Activated B cell treated with CpG ODN at 0.5 μM for 24 hours (primary cell): ENCODE data around the gene CLMP. TPM values are rescaled to one million over a fixed set of nuclear protein-coding genes. Genes with fewer than 3 reads are reported as not detected.
"Not testable (repeated sequence)": the region's sequence is repeated elsewhere in the genome, so short reads cannot be mapped to it uniquely, and the experiment has no call there.

Experiments used
- ATAC-seq: fragments of 200-7000 bp; cut with Tn5 transposase; one replicate; pipeline ENCODE4 v1.10.0; 2021; ENCODE audit warnings: low read depth, mild to moderate bottlenecking, moderate library complexity
- CTCF ChIA-PET: fragments of 350-600 bp; sonication (Branson Sonifier 250); formaldehyde crosslinking; loops from one replicate; lab custom pipeline; 2021; ENCODE audit warnings: antibody characterized with exemption; lab: Charles Lee
- POLR2A ChIA-PET: fragments of 350-600 bp; sonication (Branson Sonifier 250); formaldehyde crosslinking; loops from one replicate; lab custom pipeline; 2021; ENCODE audit warnings: antibody characterized with exemption; lab: Charles Lee
- DNase-seq: peaks from one replicate; pipeline ENCODE4 v3.0.0; 2022
- H3K27ac Mint-ChIP-seq: one replicate; pipeline ENCODE4 v1.8.0; 2020; ENCODE audit warnings: mixed read lengths
- H3K27me3 Mint-ChIP-seq: one replicate; pipeline ENCODE4 v1.8.0; 2021; ENCODE audit warnings: mixed read lengths
- H3K36me3 Mint-ChIP-seq: one replicate; pipeline ENCODE4 v1.8.0; 2021; ENCODE audit warnings: low read depth, mixed read lengths
- H3K4me1 Mint-ChIP-seq: one replicate; pipeline ENCODE4 v1.8.0; 2021; ENCODE audit warnings: mixed read lengths
- H3K4me3 Mint-ChIP-seq: one replicate; pipeline ENCODE4 v1.8.0; 2020; ENCODE audit warnings: mild to moderate bottlenecking, mixed read lengths
- H3K9me3 Mint-ChIP-seq: one replicate; pipeline ENCODE4 v1.8.0; 2020; ENCODE audit warnings: mixed read lengths
- CTCF ChIP-seq: fragments of 200-600 bp; IDR thresholded peaks from one replicate; pipeline ENCODE4 v1.8.0; 2022; ENCODE audit warnings: antibody characterized with exemption, mild to moderate bottlenecking
- intact Hi-C: fragments of 100-400 bp; cut with micrococcal nuclease; formaldehyde crosslinking; loops from one replicate; pipeline ENCODE4 v1.15.1; 2024
- total RNA-seq: library from RNA; stranded (reverse); gene quantifications from 2 replicates; pipeline ENCODE4 v1.2.3, GENCODE V29; 2022

CLMP gene
- total RNA-seq, 1 donor from 2014 or later = not detected

- CTCF ChIA-PET = no interaction called here
- POLR2A ChIA-PET = no interaction called here
- Mint-ChIP-seq H3K27ac (no peak overlapping the region), H3K9me3 (peaks cover 3% of the 10 kb centered on the region), H3K36me3 (no peaks in the 10 kb centered on the region), H3K27me3 (peaks cover 6% of the 10 kb centered on the region), H3K4me1 (no peaks in the 10 kb centered on the region), H3K4me3 (no peak overlapping the region)
- intact Hi-C loops = no loop called here
- no peak for TF ChIP-seq CTCF
- ATAC-seq (no peak), DNase-seq (no peak)
Observed at GRCh38 chr11:123159183-123159857, 35.7 kb downstream of the CLMP start.

- no peak for DNase-seq
- H3K27ac Mint-ChIP-seq = no peak overlapping the region
- H3K36me3 Mint-ChIP-seq = no peaks in the 10 kb centered on the region
- ChIA-PET CTCF (no interaction called here), POLR2A (no interaction called here)
- no peak for TF ChIP-seq CTCF
- no peaks in the 10 kb centered on the region for H3K4me1 Mint-ChIP-seq
- ATAC-seq = no peak
- H3K9me3 Mint-ChIP-seq = peaks cover 3% of the 10 kb centered on the region
- intact Hi-C loops = no loop called here
- no peak overlapping the region for H3K4me3 Mint-ChIP-seq
- H3K27me3 Mint-ChIP-seq = peaks cover 8% of the 10 kb centered on the region
Observed at GRCh38 chr11:123158033-123159003, 36.7 kb downstream of the CLMP start.

- intact Hi-C loops = no loop called here
- Mint-ChIP-seq H3K36me3 (no peaks in the 10 kb centered on the region), H3K4me1 (no peaks in the 10 kb centered on the region), H3K27me3 (peaks cover 17% of the 10 kb centered on the region), H3K9me3 (peaks cover 3% of the 10 kb centered on the region), H3K4me3 (no peak overlapping the region), H3K27ac (no peak overlapping the region)
- CTCF ChIA-PET = no interaction called here
- ATAC-seq (no peak), DNase-seq (no peak)
- no peak for TF ChIP-seq CTCF
- POLR2A ChIA-PET = no interaction called here
Observed at GRCh38 chr11:123152951-123153350, 42.1 kb downstream of the CLMP start.

GRCh38 chr11:123152346-123152745 is 42.7 kb downstream of the CLMP start:
- CTCF ChIA-PET, H3K4me3 Mint-ChIP-seq, ATAC-seq, POLR2A ChIA-PET, H3K27ac Mint-ChIP-seq, H3K4me1 Mint-ChIP-seq, intact Hi-C loops, H3K36me3 Mint-ChIP-seq, H3K9me3 Mint-ChIP-seq, DNase-seq: not testable (repeated sequence)
- H3K27me3 Mint-ChIP-seq = peaks cover 19% of the 10 kb centered on the region

- POLR2A ChIA-PET = no interaction called here
Observed at GRCh38 chr11:123151796-123152195, 43.3 kb downstream of the CLMP start.

More at GRCh38 chr11:123151796-123152195, 43.3 kb downstream of the CLMP start:
- intact Hi-C loops = no loop called here
- Mint-ChIP-seq H3K36me3 (no peaks in the 10 kb centered on the region), H3K27ac (no peak overlapping the region), H3K27me3 (peaks cover 19% of the 10 kb centered on the region), H3K9me3 (peaks cover 3% of the 10 kb centered on the region), H3K4me1 (no peaks in the 10 kb centered on the region), H3K4me3 (no peak overlapping the region)
- no peak for DNase-seq
- TF ChIP-seq CTCF = no peak
- CTCF ChIA-PET = no interaction called here
- ATAC-seq = no peak
